Lung (tissue), 12 donors: ENCODE data around the gene CCDC178. TPM values are rescaled to one million over a fixed set of nuclear protein-coding genes. Genes with fewer than 3 reads are reported as not detected.

ENCODE experiments used
- ATAC-seq: fragments of 200-7000 bp; cut with Tn5 transposase; one replicate; pipeline ENCODE4 v1.9.1; 2020; ENCODE audit warnings: moderate number of reproducible peaks; ENCODE audit not compliant: insufficient read depth, low FRiP score
- DNase-seq, 3 donors: peaks; one replicate each; pipeline ENCODE4 v3.0.0-alpha.2; 2013 to 2017
- H3K27ac ChIP-seq, 2 donors: one replicate each; pipeline ENCODE4 v1.5.1; 2013; ENCODE audit warnings: mild to moderate bottlenecking in 2 of 2, moderate library complexity in 2 of 2, control low read depth in 1 of 2, inconsistent platforms in 1 of 2, low read depth in 1 of 2, low read length in 1 of 2
- H3K27me3 ChIP-seq, 3 donors: one replicate each; pipeline ENCODE4 v1.5.1; 2013; ENCODE audit warnings: low read length in 2 of 3; ENCODE audit not compliant: control insufficient read depth in 3 of 3, insufficient read depth in 3 of 3
- H3K36me3 ChIP-seq, 4 donors: one replicate each; pipeline ENCODE4 v1.5.1; 2013; ENCODE audit warnings: low read length in 4 of 4, mild to moderate bottlenecking in 1 of 4, moderate library complexity in 1 of 4; ENCODE audit not compliant: control insufficient read depth in 4 of 4, insufficient read depth in 4 of 4
- H3K4me1 ChIP-seq, 5 donors: one replicate each; pipeline ENCODE4 v1.5.1; 2013; ENCODE audit warnings: low read length in 5 of 5, mild to moderate bottlenecking in 2 of 5, moderate library complexity in 1 of 5; ENCODE audit not compliant: control insufficient read depth in 5 of 5, insufficient read depth in 5 of 5
- H3K4me3 ChIP-seq: one replicate; pipeline ENCODE4 v1.5.1; 2013; ENCODE audit warnings: mild to moderate bottlenecking, control low read depth, moderate library complexity
- H3K9ac ChIP-seq, 2 donors: one replicate each; pipeline ENCODE4 v1.5.1; 2013; ENCODE audit warnings: low read length in 2 of 2, control low read depth in 1 of 2; ENCODE audit not compliant: insufficient read depth in 1 of 2
- H3K9me3 ChIP-seq, 4 donors: one replicate each; pipeline ENCODE4 v1.5.1; 2013; ENCODE audit warnings: low read length in 3 of 4, mild to moderate bottlenecking in 1 of 4, moderate library complexity in 1 of 4; ENCODE audit not compliant: control insufficient read depth in 4 of 4, insufficient read depth in 3 of 4
- WGBS, 2 donors: extraction: QIAGEN DNeasy Blood & Tissue Kit; methylation state at CpG; one replicate each; pipeline ENCODE4 v1.1.7; 2013; 5-methylcytosine and 5-hydroxymethylcytosine counted together
- polyA plus RNA-seq, 2 donors: library from polyadenylated mRNA; stranded (reverse); fragments of 200-250 nt; gene quantifications; one replicate each; pipeline ENCODE4 v1.2.1, GENCODE V29; 2013
- total RNA-seq, 2 donors: library from RNA; depleted of rRNA in 1 of 2; stranded (reverse); fragments of >200 nt in 1 of 2; gene quantifications; one replicate each; pipeline ENCODE4 v1.2.1, GENCODE V29; 2014 to 2021
- TF ChIP-seq, protein P1 (sequence below): IDR thresholded peaks from 2 replicates; pipeline ENCODE4 v1.5.1; 2012; ENCODE audit warnings: mild to moderate bottlenecking; ENCODE audit errors: control extremely low read depth, extremely low read depth
- donor health status: control.
- donor health status: control.
- donor health status: Bipolar disorder and iron deficiency.
- donor health status: healthy.
- donor health status: DM: yes; HTN: yes; CAD: no.

The CCDC178 gene
- total and polyA plus RNA-seq, 4 donors = 0.08 to 1.1 (median 0.77) TPM

- H3K27ac ChIP-seq = no peak overlapping the region
- TF ChIP-seq, protein P1, sequence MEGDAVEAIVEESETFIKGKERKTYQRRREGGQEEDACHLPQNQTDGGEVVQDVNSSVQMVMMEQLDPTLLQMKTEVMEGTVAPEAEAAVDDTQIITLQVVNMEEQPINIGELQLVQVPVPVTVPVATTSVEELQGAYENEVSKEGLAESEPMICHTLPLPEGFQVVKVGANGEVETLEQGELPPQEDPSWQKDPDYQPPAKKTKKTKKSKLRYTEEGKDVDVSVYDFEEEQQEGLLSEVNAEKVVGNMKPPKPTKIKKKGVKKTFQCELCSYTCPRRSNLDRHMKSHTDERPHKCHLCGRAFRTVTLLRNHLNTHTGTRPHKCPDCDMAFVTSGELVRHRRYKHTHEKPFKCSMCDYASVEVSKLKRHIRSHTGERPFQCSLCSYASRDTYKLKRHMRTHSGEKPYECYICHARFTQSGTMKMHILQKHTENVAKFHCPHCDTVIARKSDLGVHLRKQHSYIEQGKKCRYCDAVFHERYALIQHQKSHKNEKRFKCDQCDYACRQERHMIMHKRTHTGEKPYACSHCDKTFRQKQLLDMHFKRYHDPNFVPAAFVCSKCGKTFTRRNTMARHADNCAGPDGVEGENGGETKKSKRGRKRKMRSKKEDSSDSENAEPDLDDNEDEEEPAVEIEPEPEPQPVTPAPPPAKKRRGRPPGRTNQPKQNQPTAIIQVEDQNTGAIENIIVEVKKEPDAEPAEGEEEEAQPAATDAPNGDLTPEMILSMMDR = no peak
- ATAC-seq (no peak), DNase-seq (no peak)
- 84 to 94% methylated on average over 7 of the region's 7 CpGs for WGBS, 2 donors
- H3K36me3 ChIP-seq = no peaks in the 10 kb centered on the region
- H3K27me3 ChIP-seq = no peaks in the 10 kb centered on the region
- H3K9ac ChIP-seq = no peak overlapping the region
- H3K9me3 ChIP-seq = peaks cover 0 to 2% (median 0%) of the 10 kb centered on the region in 4 donors
- H3K4me3 ChIP-seq = no peak overlapping the region
- H3K4me1 ChIP-seq = no peaks in the 10 kb centered on the region
Measured at GRCh38 chr18:32908424-32908805, 532.1 kb downstream of the CCDC178 start.

- DNase-seq (no peak), ATAC-seq (no peak)
- 88 to 93% methylated on average over 12 of the region's 12 CpGs for WGBS, 2 donors
- Histone ChIP-seq H3K4me3 (no peak overlapping the region), H3K27ac (no peak overlapping the region), H3K9ac (no peak overlapping the region), H3K27me3 (no peaks in the 10 kb centered on the region), H3K9me3 (peaks cover 0 to 2% (median 0%) of the 10 kb centered on the region in 4 donors), H3K4me1 (no peaks in the 10 kb centered on the region), H3K36me3 (no peaks in the 10 kb centered on the region)
- TF ChIP-seq, protein P1 = no peak
Measured at GRCh38 chr18:32907648-32908423, 532.7 kb downstream of the CCDC178 start.

DNA sequence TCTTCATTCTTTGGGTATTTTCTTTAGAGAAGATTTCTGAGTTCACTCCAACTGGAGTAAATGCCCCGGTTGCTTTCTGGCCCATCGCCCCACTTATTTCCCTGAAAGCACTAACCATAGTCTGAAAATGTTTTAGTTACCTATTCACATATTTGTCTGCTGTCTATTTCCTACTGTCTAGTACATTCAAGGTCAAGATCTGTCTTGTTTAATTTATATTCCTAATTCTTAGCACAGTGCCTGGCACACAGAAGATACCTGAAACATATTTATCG lies 533.3 kb downstream of the CCDC178 start:
- no peak overlapping the region for H3K9ac ChIP-seq
- ATAC-seq (no peak), DNase-seq (no peak)
- peaks cover 0 to 2% (median 0%) of the 10 kb centered on the region in 4 donors for H3K9me3 ChIP-seq
- no peaks in the 10 kb centered on the region for H3K27me3 ChIP-seq
- H3K36me3 ChIP-seq = no peaks in the 10 kb centered on the region
- H3K27ac ChIP-seq = no peak overlapping the region
- TF ChIP-seq, protein P1 = no peak
- H3K4me3 ChIP-seq = no peak overlapping the region
- H3K4me1 ChIP-seq = no peaks in the 10 kb centered on the region
- 90% methylated on average over 3 of the region's 3 CpGs for WGBS, 2 donors
